Trophoblast cell (in vitro differentiated cells and primary cell): ENCODE measurements around the gene SMG9.

ENCODE experiments used
- DNase-seq, 2 donors: peaks; one replicate each; pipeline ENCODE4 v3.0.0-alpha.2; 2016
- H2AFZ ChIP-seq: 2 replicates; pipeline ENCODE4 v1.6.1; 2013; ENCODE audit warnings: low read length, moderate library complexity, mild to moderate bottlenecking; ENCODE audit not compliant: insufficient read depth, poor library complexity
- H2AK5ac ChIP-seq: 2 replicates; pipeline ENCODE4 v1.6.1; 2013; ENCODE audit warnings: mild to moderate bottlenecking, low read length
- H2BK120ac ChIP-seq: 2 replicates; pipeline ENCODE4 v1.6.1; 2013; ENCODE audit warnings: low read length, mild to moderate bottlenecking, moderate library complexity; ENCODE audit not compliant: insufficient read depth, poor library complexity
- H2BK12ac ChIP-seq: 2 replicates; pipeline ENCODE4 v1.6.1; 2013; ENCODE audit warnings: mild to moderate bottlenecking, low read length, moderate library complexity
- H2BK5ac ChIP-seq: 2 replicates; pipeline ENCODE4 v1.6.1; 2013; ENCODE audit warnings: low read length, low read depth, moderate library complexity, mild to moderate bottlenecking; ENCODE audit not compliant: poor library complexity
- H3K14ac ChIP-seq: 2 replicates; pipeline ENCODE4 v1.6.1; 2013; ENCODE audit warnings: mild to moderate bottlenecking, low read length
- H3K18ac ChIP-seq: 2 replicates; pipeline ENCODE4 v1.6.1; 2013; ENCODE audit warnings: mild to moderate bottlenecking, low read length
- H3K23ac ChIP-seq: 2 replicates; pipeline ENCODE4 v1.6.1; 2013; ENCODE audit warnings: low read length
- H3K27ac ChIP-seq: 2 replicates; pipeline ENCODE4 v1.5.1; 2013; ENCODE audit warnings: low read depth, mild to moderate bottlenecking, inconsistent platforms, low read length, moderate library complexity
- H3K27me3 ChIP-seq: 2 replicates; pipeline ENCODE4 v1.6.1; 2013; ENCODE audit warnings: inconsistent platforms, mild to moderate bottlenecking, low read length, moderate library complexity; ENCODE audit not compliant: insufficient read depth
- H3K36me3 ChIP-seq, 2 experiments: 1 replicate in 1 of 2; 2 replicates in 1 of 2; pipeline ENCODE4 v1.6.1; 2013; ENCODE audit warnings: low read length in 2 of 2, mild to moderate bottlenecking in 2 of 2, moderate library complexity in 1 of 2; ENCODE audit not compliant: insufficient read depth in 2 of 2, control insufficient read depth in 1 of 2
- H3K4ac ChIP-seq: 2 replicates; pipeline ENCODE4 v1.6.1; 2013; ENCODE audit warnings: low read depth, mild to moderate bottlenecking, low read length, moderate library complexity
- H3K4me1 ChIP-seq, 2 experiments: 1 replicate in 1 of 2; 2 replicates in 1 of 2; pipeline ENCODE4 v1.6.1; 2013; ENCODE audit warnings: low read length in 2 of 2, mild to moderate bottlenecking in 2 of 2, moderate library complexity in 1 of 2; ENCODE audit not compliant: insufficient read depth in 2 of 2, control insufficient read depth in 1 of 2
- H3K4me2 ChIP-seq: 2 replicates; pipeline ENCODE4 v1.6.1; 2013; ENCODE audit warnings: inconsistent platforms, mild to moderate bottlenecking, low read length, moderate library complexity
- H3K4me3 ChIP-seq: 2 replicates; pipeline ENCODE4 v1.5.1; 2013; ENCODE audit warnings: mild to moderate bottlenecking, low read depth, low read length, inconsistent platforms
- H3K79me1 ChIP-seq: one replicate; pipeline ENCODE4 v1.6.1; 2013; ENCODE audit warnings: low read length
- H3K79me2 ChIP-seq: 2 replicates; pipeline ENCODE4 v1.6.1; 2013; ENCODE audit warnings: low read length, mild to moderate bottlenecking; ENCODE audit not compliant: control insufficient read depth, insufficient read depth, poor library complexity
- H3K9ac ChIP-seq: 2 replicates; pipeline ENCODE4 v1.6.1; 2013; ENCODE audit warnings: mild to moderate bottlenecking, low read length
- H3K9me3 ChIP-seq: 2 replicates; pipeline ENCODE4 v1.6.1; 2013; ENCODE audit warnings: low read depth, mild to moderate bottlenecking, control low read depth, inconsistent platforms, low read length; ENCODE audit not compliant: insufficient read depth
- H4K12ac ChIP-seq: 2 replicates; pipeline ENCODE4 v1.6.1; 2013; ENCODE audit warnings: low read depth, mild to moderate bottlenecking, low read length, moderate library complexity
- H4K8ac ChIP-seq: 2 replicates; pipeline ENCODE4 v1.6.1; 2013; ENCODE audit warnings: low read depth, mild to moderate bottlenecking, low read length, moderate library complexity
- H4K91ac ChIP-seq: one replicate; pipeline ENCODE4 v1.6.1; 2013; ENCODE audit warnings: low read depth, mild to moderate bottlenecking, low read length, moderate library complexity
- WGBS: extraction: QIAGEN DNeasy Blood & Tissue Kit; methylation state at CpG from one replicate; pipeline ENCODE4 v1.1.7; 2013; ENCODE audit warnings: missing lambda C conversion rate; ENCODE audit not compliant: insufficient read length, insufficient coverage; ENCODE audit errors: extremely low coverage; 5-methylcytosine and 5-hydroxymethylcytosine counted together

The SMG9 gene

GRCh38 chr19:43768273-43769050 is 13.7 kb upstream of the SMG9 start:
- no CpG with 5 or more reads among the region's 15 CpGs for WGBS
- Histone ChIP-seq H2AFZ (no peak overlapping the region), H2BK12ac (no peak overlapping the region), H3K4me3 (no peak overlapping the region), H3K9ac (no peak overlapping the region), H3K79me2 (peaks cover 2% of the 10 kb centered on the region), H4K91ac (no peak overlapping the region), H3K79me1 (peaks cover 17% of the 10 kb centered on the region), H3K36me3 (peaks cover 8 to 14% of the 10 kb centered on the region in 2 experiments), H2BK120ac (no peak overlapping the region), H3K4me1 (peaks cover 17 to 19% of the 10 kb centered on the region in 2 experiments), H3K9me3 (peaks cover 6% of the 10 kb centered on the region), H2BK5ac (no peak overlapping the region), H3K4ac (no peak overlapping the region), H3K23ac (no peak overlapping the region), H3K27ac (no peak overlapping the region), H3K14ac (no peak overlapping the region), H4K12ac (no peak overlapping the region), H3K18ac (no peak overlapping the region), H2AK5ac (peak overlapping the region; percentile 22), H3K4me2 (no peak overlapping the region), H4K8ac (no peak overlapping the region), H3K27me3 (no peaks in the 10 kb centered on the region)
- DNase-seq = peak in 1 of 2 donors; percentile 18

DNA sequence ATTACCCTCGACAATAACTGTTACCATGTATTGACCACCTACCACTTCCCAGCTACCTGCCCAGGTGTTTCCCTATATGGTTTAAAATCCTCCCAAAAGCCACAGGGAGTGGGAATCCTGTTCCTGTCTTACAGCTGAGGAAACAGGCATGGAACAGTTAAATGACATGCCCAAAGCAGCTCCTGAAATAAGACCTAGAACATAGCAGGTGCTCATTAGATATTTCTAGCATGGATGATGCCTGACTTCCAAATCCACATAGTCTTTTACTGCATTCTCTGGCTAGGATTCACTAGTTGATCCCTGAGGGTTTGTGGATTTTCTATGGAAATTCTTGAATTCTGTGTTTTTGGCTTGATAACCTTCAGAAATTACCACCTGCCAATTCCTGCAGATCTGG is 13.1 kb upstream of the SMG9 start:
- Histone ChIP-seq H3K18ac (no peak overlapping the region), H4K91ac (no peak overlapping the region), H3K27ac (no peak overlapping the region), H2AK5ac (no peak overlapping the region), H3K9me3 (peaks cover 6% of the 10 kb centered on the region), H3K4me3 (no peak overlapping the region), H3K4ac (no peak overlapping the region), H3K36me3 (peaks cover 8 to 14% of the 10 kb centered on the region in 2 experiments), H3K23ac (no peak overlapping the region), H3K4me2 (no peak overlapping the region), H2BK12ac (no peak overlapping the region), H2BK5ac (no peak overlapping the region), H3K9ac (no peak overlapping the region), H3K4me1 (peaks cover 18 to 19% of the 10 kb centered on the region in 2 experiments), H2BK120ac (no peak overlapping the region), H4K8ac (no peak overlapping the region), H2AFZ (no peak overlapping the region), H4K12ac (no peak overlapping the region), H3K79me2 (peaks cover 2% of the 10 kb centered on the region), H3K79me1 (peaks cover 18% of the 10 kb centered on the region), H3K27me3 (no peaks in the 10 kb centered on the region), H3K14ac (no peak overlapping the region)
- WGBS = no CpG with 5 or more reads among the region's 1 CpG
- no peak for DNase-seq

- Histone ChIP-seq H3K18ac (no peak overlapping the region), H2BK5ac (no peak overlapping the region), H3K27me3 (no peaks in the 10 kb centered on the region), H3K4me2 (no peak overlapping the region), H4K12ac (no peak overlapping the region), H2BK12ac (peak overlapping the region; percentile 2), H3K4ac (no peak overlapping the region), H2AFZ (no peak overlapping the region), H3K9ac (no peak overlapping the region), H3K79me2 (peaks cover 2% of the 10 kb centered on the region), H3K23ac (no peak overlapping the region), H3K27ac (no peak overlapping the region), H3K79me1 (peaks cover 18% of the 10 kb centered on the region), H3K36me3 (peaks cover 8 to 14% of the 10 kb centered on the region in 2 experiments), H2AK5ac (no peak overlapping the region), H3K4me3 (no peak overlapping the region), H2BK120ac (peak overlapping the region; percentile 9), H3K14ac (no peak overlapping the region), H4K8ac (no peak overlapping the region), H4K91ac (peak overlapping the region; percentile 17), H3K9me3 (peaks cover 6% of the 10 kb centered on the region), H3K4me1 (peaks cover 18 to 19% of the 10 kb centered on the region in 2 experiments)
- no CpG with 5 or more reads among the region's 7 CpGs for WGBS
- no peak for DNase-seq
Measured at GRCh38 chr19:43767316-43767715, 12.6 kb upstream of the SMG9 start.

DNA sequence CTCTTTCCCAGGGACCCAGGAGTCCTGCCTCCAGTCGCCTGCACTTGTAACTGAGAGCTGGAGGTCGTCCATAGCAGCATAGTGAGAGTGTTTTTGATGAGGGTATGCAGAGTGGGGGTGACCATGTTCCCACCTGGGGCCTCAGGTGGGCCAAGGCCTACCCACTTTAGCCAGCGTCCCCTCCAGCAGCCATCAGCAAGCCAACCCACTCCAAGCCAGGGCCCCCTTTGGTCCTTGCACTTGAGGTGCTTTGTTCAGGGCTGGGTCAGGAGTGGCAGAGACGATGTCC is 11.9 kb upstream of the SMG9 start:
- Histone ChIP-seq H3K79me1 (peaks cover 18% of the 10 kb centered on the region), H3K4ac (no peak overlapping the region), H3K9ac (no peak overlapping the region), H3K4me1 (peaks cover 18 to 19% of the 10 kb centered on the region in 2 experiments), H3K36me3 (peaks cover 8 to 12% of the 10 kb centered on the region in 2 experiments), H4K8ac (peak overlapping the region; percentile 8), H4K12ac (no peak overlapping the region), H3K18ac (no peak overlapping the region), H3K23ac (no peak overlapping the region), H2BK120ac (peak overlapping the region; percentile 9), H2AFZ (no peak overlapping the region), H2AK5ac (peak overlapping the region; percentile 25), H3K27ac (no peak overlapping the region), H3K27me3 (no peaks in the 10 kb centered on the region), H4K91ac (peak overlapping the region; percentile 17), H3K79me2 (peaks cover 2% of the 10 kb centered on the region), H3K9me3 (peaks cover 4% of the 10 kb centered on the region), H2BK12ac (peak overlapping the region; percentile 2), H3K4me3 (no peak overlapping the region), H3K4me2 (no peak overlapping the region), H2BK5ac (no peak overlapping the region), H3K14ac (no peak overlapping the region)
- WGBS = no CpG with 5 or more reads among the region's 4 CpGs
- DNase-seq = no peak
